ENCODE results near the gene SP5.

- TF ChIP-seq CTCF (IDR thresholded peaks at IDR 0.05) (no peak), EZH2 (IDR thresholded peaks at IDR 0.05; ENCODE audit: borderline replicate concordance, insufficient read depth, low read depth, low read length, poor library complexity, severe bottlenecking) (no peak)
Measured at GRCh38 chr2:170710609-170710979, 4.5 kb upstream of the SP5 start.

Data from B cell (primary cell).